HG03159 (cell line): Measurements from ENCODE around the gene FZD2.
"Not testable (repeated sequence)": the region's sequence is repeated elsewhere in the genome, so short reads cannot be mapped to it uniquely, and the experiment has no call there.

Experiments
- ATAC-seq: cut with Tn5 transposase; IDR thresholded peaks from one replicate; pipeline ENCODE4 v1.9.1; 2021; ENCODE audit warnings: mild to moderate bottlenecking, moderate library complexity; ENCODE audit not compliant: unreplicated experiment

The FZD2 gene

DNA sequence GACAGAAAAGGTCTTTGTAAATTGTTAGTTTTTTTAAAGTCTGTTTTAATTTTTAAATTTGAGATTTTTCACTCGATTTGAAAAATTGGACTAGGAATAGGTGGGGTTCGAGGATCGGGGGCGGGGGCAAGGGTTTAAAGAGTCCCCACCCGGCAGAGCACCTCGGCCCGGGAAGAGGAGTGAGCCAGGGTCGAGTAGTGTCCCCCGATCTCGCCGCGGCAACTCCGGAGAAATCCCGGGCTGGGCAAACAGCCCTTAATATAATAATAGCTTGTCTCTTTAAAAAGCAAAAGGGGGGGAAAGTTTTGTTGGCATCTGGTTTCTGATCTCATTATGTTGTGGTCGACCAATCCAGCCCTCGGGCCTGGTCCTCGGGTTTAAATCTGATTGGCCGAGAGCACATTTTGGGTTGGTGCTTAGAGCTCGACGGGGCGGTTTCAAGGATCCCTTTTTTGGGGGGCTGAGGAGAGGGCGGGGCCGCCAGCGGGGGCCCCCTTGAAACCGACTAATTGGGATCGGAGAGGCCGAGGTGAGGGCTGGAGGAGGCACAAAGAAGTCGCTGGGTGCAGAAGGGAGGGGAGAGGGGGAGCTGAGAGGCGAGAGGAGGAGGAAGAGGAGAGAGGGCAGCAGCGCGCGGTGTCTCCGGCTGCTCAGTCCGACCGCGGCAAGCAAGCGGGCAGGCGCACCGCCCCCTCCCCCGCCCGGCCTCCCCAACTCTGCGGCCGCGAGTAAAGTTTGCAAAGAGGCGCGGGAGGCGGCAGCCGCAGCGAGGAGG is at the start of gene FZD2:
FZD2 (plus strand) TSS at position 653 of the 775 bp plus-strand sequence. CDS start 205 bp downstream, outside the sequence.
- no peak for ATAC-seq

DNA sequence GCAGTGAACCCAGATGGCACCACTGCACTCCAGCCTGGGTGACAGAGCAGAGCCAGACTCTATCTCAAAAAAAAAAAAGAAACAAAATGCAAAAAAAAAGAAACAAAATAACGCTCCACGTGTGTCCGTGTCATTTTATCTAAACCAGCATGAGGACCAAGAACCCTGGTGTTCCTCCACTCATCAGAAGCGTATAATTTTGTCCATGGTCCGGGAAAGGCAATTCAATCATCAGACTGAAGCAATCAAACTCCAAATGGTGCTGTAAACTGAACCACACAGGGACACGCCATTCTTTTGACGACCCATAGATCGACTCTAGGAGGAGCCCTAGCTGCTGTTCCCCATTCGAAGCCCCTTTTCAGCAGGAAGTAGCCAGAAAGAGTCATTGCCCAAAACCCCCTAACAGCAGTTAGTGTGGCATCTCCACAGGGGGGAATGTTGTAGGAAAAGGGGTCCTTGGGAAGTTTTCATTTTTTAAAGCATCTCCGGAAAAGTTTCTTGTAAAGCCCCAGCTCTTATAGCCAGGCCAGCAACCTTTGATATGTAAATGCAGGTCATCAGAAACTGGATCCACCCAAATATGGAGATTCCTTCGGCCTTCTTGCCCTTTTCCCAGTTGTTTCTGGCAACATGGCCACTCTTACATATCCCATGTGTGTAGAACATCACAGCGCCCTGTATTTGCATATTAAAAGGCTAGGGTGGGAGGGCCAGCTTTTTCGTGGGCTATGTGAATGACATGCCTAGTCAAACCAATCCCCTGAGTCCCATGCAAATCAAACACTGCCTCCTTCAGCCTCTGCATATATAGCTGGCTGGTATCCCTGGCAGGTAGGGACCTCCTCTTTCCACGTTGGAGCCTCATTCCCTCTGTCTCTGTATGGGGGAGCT is 45.8 kb upstream of the FZD2 start:
- not testable (repeated sequence) for ATAC-seq

DNA sequence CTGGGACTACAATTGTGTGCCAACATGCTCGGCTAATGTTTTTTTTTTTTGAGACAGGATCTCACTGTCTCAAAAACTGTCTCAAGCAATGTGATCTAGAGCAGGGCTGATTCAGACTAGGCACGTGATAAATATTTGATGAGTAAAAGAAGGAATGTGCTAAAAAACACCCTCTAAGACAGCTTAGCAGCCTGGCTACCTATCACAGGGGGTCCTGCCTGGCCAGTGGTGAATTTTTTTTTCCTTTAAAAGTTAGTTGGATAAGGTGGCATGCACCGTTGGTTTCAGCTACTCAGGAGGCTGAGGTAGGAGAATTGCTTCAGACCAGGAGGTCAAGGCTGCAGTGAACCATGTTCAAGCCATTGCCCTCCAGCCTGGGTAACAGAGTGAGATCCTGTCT is 39.3 kb upstream of the FZD2 start:
- no peak for ATAC-seq

DNA sequence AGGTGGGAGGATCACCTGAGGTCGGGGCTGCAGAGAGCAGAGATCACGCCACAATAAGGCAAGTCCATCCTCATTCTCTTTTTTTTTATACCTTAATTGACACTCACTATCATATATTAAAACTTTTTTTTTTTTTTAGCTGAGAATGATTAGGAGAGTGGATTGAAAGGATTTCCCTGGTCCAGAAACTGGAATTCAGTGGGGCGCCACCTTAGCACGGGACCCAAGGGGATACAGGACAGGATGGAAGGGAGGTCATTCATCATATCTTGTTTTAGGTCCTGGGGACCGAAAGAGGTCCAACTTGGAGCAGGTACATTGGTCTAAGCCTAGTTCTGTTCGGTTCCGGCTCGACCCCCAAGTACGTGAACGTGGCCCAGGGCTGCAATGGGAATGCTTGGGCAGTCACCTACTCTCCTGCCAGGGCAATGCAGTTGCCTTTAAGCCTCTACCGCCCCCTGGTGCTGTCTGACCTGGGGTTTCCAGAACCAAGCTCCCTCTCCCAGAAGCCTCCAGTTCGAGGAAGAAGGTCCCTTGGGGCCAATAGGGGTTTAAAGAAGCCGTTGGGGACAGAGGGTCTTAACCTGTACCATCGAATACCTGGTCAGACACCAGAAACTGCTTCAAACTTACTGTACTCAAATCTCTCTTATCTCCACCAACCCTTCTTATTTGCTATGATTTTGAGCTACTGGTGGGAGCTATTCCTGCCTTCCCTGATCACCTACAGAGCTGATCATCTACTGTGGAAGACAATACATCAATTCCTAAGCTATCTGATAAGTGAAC is 34.2 kb upstream of the FZD2 start:
- ATAC-seq, result no peak

DNA sequence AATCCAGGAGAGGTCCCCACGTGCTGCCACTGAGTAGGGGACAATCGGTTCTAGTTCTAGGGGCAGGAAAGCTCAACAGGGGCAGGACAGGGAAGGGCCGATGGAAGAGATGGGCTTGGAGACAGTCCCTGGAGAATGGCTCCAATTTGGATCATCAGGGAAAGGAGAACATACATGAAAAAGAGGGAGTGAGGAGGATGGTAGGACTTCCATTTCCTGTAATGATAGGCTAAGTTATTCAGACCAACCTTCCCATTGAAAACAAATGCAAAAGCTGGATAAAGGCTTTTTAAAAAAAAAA is 33.7 kb upstream of the FZD2 start:
- ATAC-seq, result no peak

DNA sequence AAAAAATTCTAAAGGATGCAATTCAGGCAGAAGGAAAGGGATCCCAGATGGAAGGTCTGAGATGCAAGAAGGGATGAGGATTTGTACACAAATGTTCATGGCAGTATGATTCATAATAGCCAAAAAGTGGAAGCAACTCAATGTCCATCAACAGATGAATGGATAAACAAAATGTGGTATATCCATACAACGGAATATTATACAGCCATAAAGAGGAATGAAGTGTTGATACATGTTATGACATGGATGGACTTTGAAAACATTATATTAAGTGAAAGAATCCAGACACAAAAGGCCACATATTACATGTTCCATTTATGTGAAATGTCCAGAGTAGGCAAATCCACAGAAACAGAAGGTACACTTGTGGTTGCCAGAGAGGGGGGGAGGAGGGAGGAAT is 30.2 kb upstream of the FZD2 start:
- no peak for ATAC-seq

DNA sequence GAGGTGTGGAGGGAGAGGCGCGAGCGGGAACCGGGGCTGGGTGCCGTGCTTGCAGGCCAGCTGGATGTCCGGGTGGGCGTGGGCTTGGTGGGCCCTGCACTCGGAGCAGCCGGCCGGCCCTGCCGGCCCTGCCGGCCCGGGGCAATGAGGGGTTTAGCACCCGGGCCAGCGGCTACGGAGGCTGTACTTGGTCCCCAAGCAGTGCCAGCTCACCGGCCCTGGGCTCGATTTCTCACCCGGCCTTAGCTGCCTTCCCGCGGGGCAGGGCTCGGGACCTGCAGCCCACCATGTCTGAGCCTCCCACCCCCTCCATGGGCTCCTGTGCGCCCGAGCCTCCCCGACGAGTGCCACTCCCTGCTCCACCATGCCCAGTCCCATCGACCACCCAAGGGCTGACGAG is 29.3 kb upstream of the FZD2 start:
- no peak for ATAC-seq

DNA sequence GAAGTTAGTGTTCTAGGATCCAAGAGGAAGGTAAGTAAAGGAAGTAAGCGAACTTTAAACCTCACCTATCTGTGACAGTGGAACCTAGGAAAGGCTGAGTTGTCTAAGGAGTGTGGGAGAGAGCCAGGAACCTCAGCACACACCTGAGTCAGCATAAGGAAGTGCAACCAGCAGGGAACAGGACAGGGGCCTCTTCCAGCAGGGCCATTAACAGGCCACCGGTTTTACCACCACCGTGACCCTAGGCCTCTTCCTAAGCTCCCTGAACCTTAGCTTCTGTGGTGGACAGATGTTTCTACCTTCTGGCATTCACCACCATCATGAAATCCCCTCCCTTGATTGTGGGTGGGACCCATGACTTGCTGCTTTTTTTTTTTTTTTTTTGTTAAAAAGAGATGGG is 27.4 kb upstream of the FZD2 start:
- no peak for ATAC-seq

DNA sequence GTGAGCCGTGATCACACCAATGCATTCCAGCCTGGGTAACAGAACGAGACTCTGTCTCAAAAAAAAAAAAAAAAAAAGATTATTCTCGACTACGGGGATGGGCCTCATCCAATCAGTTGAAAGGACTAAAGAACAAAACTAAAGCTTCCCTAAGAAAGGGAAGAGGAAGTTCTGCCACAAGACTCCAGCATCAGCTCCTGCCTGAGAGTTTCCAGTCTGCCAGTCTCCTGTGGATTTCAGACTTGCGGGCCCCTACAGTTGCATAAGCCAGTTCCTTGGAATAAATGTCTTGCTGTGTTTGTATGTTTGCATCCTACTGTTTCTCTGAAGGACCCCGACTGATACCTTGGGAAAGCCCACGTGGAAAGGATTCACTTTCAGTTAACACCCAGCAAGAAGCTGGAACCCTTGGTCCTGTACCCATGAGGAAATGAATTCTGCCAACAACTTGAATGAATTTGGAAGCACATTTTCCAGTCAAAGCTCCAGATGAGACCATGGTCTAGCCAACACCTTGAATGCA is 26.3 kb upstream of the FZD2 start:
- no peak for ATAC-seq

DNA sequence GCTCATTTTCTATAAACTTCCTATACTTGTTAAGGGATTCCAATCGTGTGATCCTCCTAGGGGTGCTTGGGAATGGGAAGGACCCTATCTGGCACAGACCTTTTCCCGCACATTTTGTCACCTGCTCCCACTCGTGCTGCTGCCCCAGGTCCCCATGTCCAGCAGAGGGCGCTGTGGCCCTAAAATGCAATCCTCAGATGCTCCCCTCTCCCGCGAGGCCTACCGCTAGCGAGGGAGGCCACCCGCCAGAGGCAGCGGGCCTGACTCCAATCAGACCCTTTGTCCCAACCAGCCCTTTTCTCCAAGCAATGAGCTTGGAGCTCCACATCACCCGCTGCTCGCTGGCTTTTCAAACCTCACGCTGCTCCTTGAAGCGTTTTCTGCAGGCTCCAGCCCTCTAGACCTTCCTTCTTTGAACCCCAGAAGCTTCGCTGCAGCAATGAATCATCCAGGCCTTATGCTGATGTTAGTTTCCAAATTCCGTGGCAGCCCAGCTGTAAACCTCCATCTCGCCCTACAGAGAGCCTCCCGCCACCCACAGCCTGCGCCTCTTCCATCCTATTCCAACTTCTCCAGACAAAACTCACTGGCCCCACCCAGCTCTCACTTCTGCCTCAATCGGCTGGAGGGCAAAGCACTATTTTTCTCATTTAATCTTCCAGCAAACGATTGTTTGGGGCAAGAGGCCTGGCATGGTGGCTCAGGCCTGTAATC is 23.6 kb upstream of the FZD2 start:
- no peak for ATAC-seq

DNA sequence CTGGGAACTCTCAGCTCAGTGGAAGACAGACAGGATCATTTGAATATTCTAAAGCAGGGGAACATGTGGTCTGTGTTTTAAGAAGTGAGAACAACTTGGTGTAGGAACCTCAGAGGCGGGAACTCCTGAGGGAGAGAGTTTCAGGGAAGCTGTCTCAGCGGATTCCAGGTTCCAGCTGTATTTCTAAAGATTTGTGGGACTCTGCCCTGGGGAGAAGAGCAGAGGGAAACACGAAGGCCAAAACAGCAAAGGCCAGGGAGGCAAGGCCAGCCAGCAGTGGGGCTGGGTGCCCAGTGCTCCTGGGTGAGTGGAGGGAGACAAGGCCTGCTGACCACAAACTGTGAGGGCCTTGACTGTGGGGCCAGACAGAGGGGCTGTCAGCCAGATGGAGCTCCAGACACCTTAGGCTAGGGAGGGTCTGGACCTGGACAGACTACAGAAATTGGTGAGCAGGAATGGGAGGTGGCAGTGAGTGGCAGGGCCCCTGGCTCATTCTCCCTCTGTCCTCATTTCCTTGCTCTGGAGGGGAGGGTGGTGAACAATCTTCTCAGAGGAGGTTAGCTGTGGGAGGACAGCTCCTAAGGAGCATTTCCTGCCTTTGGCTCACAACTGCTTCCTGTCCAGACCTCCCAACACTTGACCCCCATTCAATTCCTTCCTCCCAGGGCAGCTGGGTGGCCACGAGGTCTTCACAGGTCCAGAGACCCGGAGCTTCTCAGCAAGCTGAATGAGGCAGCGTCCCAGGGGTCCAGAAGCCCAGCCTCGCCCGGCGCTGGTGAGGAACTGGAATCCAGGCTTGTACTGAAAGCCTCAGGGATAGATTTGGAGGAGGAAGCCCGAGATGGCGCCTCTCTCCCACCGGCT is 21.0 kb upstream of the FZD2 start:
- no peak for ATAC-seq

DNA sequence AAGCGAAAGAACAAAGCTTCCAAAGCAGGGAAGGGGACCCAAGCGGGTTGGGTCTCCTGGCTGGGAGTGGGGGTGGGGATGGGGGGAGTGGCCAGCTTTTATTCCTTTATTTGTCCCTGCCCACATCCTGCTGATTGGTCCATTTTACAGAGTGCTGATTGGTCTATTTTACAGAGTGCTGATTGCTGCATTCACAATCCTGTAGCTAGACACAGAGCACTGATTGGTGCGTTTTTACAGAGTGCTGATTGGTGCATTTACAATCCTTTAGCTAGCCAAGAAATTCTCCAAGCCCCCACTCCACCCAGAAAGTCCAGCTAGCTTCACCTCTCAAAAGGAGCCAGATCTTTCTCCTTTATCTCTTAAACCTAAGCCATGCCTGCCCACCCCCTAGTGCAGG is 19.4 kb upstream of the FZD2 start:
- ATAC-seq, result not testable (repeated sequence)

DNA sequence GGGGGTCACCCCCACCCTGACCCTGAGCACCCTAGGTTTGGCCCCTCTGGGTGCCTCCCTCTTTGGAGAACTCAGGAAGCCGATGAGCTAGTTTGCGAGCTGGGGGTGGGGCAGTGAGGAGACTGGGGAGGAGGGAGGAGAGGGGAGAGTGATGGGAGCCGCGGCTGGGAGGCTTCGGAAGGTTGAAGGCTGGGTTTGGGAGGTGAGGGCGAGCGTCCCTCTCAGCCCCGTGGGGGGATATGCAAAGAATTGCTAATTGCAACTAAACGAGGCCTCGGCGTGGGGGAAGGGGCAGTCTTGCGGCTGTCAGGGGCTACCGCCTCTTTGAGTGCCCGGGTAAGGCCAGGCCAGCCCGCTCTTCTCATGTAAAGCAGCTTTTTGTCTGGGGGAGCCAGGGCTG is 17.6 kb upstream of the FZD2 start:
- no peak for ATAC-seq

DNA sequence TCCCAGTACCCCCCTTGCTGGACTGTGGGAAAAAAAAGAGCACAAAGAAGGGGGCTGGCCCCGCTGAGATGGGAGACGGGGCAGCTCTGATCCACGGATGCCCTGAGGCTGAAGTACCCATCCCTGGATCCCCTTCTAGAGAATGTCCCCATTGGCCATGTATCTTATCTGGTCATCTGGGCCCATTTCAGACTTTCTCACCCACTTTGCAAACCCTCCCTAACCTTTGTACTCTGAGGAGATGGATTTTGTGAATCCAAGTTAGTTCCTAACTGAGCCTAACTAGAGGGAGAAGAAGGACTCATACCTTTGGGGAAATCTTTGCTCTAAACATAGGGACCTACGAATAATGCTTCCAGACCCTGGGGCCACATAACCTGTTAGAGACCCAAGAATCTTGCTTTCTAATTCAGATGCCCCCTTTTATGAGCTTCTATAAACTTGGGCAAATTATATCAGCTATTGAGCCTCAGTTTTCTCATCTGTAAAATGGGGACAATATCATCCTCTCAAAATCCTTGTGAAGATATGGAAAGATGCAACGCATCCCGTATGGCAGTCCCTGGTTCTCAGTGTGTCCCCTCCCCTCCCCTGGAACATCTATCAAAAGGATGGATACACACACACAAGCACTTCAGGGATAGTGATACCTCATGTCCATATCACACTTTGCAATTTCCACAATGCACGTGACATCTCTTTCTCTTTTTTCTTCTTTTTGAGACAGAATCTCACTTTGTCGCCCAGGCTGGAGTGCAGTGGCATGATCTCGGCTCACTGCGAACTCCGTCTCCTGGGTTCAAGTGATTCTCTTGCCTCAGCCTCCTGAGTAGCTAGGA is 16.8 kb upstream of the FZD2 start:
- no peak for ATAC-seq

DNA sequence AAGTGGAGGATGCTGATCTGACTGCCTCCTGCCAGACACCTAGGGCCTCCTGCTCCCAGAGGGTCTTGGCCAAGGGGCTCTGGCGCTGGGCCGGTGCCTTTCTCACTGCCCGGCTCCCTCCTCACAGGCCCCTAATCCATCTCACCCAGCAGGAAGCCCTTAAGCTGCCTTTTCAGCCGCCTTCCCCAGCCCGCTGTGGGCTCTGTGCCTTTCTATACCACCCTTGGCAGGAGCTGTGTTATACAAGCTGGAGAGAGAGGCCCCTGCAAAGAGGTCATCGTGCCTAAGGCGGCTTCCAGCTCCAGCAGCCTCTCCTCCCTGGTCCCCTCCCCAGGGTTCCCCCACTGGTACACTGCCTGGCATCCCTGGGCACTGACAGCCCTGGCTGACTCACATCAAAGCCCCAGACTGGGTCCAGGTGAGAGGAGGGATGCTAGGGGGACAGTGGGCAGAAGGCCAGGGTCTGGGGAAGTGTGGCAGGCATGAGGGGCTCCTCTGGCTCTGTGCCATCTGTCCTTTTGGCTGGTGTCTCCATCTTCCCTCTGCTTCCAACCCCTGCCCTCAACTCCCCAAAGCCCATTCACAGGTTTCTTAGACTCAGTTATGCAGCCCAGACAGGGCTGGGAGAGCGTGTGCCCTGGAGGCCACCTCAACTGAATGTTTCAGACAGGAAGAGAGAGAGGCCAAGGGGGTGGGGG is 15.3 kb upstream of the FZD2 start:
- ATAC-seq, result no peak

DNA sequence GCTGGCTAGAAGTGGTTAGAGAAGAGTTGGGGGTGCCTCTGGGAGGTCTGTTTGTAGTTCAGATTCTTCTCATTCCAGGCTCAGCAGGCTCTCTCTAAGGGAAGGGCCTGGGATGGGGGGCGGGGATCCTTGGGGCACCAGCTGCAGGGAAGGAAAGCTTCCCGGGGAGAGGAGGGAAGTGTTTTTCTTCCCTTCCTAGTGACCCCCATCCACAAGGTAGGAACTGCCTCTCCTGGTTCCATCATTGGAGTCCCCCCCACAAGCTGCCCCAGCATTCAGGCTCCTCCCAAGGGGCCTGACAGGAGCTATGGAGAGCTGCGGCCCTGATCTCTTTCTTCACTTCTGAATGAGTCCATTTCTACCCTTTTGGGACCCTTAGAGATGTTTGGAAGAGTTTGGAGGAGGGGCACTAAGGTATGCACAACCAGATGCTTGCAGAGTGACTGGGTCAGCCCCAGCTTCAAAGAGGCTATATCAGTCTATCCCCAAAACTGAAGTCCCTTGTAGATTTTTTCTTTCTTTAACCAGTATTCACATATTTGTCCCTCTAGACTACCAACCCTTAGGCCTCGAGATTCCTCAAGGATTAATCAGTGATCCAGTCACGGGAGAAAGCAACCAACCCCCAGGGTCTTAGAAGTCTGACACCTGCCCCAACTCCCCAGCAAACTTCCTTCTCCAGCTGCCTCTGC is 13.9 kb upstream of the FZD2 start:
- no peak for ATAC-seq

DNA sequence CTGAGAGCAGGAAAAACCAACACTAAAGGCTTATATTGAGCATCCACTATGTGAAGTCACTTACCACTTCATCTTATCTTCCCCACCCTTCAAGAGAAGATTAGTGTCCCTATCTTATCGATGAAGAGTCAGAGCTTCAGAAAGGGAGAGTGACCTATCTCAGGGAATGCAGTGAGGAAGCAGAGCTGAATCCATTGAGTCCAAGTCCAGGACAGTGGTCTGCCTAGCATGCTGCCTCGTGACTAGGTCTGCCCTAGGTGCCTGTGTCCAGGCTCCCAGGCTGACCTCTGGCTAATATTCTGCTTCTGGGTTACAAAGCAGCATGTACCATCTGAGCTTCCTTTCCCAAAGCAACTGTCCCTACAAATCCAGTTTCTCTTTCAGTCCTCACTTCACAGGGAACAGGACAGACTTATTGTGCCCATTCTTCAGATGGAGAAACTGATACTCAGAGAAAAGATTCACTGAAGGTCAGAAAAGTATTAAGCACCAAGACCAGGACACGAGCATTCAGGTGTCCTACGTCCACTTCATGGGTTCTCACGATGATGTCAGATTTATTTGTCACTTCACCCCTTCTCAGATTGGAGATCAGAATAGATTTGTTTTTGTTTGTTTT is 13.3 kb upstream of the FZD2 start:
- no peak for ATAC-seq
